Omental fat pad (tissue), 4 donors: Measurements from ENCODE around the gene SPATA46. TPM values are rescaled to one million over a fixed set of nuclear protein-coding genes. Genes with fewer than 3 reads are reported as not detected.

Source experiments
- ATAC-seq: fragments of 150-250 bp; one replicate; pipeline ENCODE4 v1.9.1; 2016; ENCODE audit warnings: mild to moderate bottlenecking, moderate library complexity; ENCODE audit not compliant: low FRiP score
- DNase-seq: peaks from one replicate; pipeline ENCODE4 v3.0.0-alpha.2; 2019; ENCODE audit warnings: low spot score
- CTCF ChIP-seq, 3 donors: fragments of 450-650 bp; IDR thresholded peaks; one replicate each; pipeline ENCODE4 v1.5.1; 2016 to 2017; ENCODE audit warnings: antibody characterized with exemption in 3 of 3, mild to moderate bottlenecking in 3 of 3, moderate library complexity in 2 of 3
- total RNA-seq, 4 donors: library from RNA; depleted of rRNA; stranded (reverse); fragments of >200 nt; gene quantifications; one replicate each; pipeline ENCODE4 v1.1.0, GENCODE V29; 2016

The SPATA46 gene
- total RNA-seq, 4 donors from 2014 or later, result not detected

- no peak for ATAC-seq
- DNase-seq, result no peak
- TF ChIP-seq CTCF (IDR thresholded peaks at IDR 0.05), result no peak
These were observed 9.9 kb upstream of the SPATA46 start for GRCh38 chr1:162386292-162387225.

GRCh38 chr1:162385702-162386101 lies 9.0 kb upstream of the SPATA46 start:
- TF ChIP-seq CTCF (IDR thresholded peaks at IDR 0.05), result no peak
- no peak for DNase-seq
- ATAC-seq, result no peak

- ATAC-seq (no peak), DNase-seq (no peak)
- TF ChIP-seq CTCF (IDR thresholded peaks at IDR 0.05), result no peak
These were observed 8.6 kb upstream of the SPATA46 start for GRCh38 chr1:162385280-162385623.

- no peak for ATAC-seq
These were observed 8.1 kb upstream of the SPATA46 start for GRCh38 chr1:162384601-162385279.

GRCh38 chr1:162384116-162384515 lies 7.5 kb upstream of the SPATA46 start:
- no peak for DNase-seq
- no peak for TF ChIP-seq CTCF (IDR thresholded peaks at IDR 0.05)
- ATAC-seq, result no peak

More at GRCh38 chr1:162384601-162385279, 8.1 kb upstream of the SPATA46 start:
- no peak for TF ChIP-seq CTCF (IDR thresholded peaks at IDR 0.05)
- no peak for DNase-seq

- no peak for TF ChIP-seq CTCF (IDR thresholded peaks at IDR 0.05)
- no peak for ATAC-seq
These were observed 6.9 kb upstream of the SPATA46 start for GRCh38 chr1:162383516-162383915.

More at GRCh38 chr1:162383516-162383915, 6.9 kb upstream of the SPATA46 start:
- no peak for DNase-seq
